ENCODE results near the gene CERS4. TPM values are rescaled to one million over a fixed set of nuclear protein-coding genes. Genes with fewer than 3 reads are reported as not detected.

Gene CERS4
- total and polyA plus RNA-seq, 2 experiments from 2014 or later, result 68.5 to 109 TPM

DNA sequence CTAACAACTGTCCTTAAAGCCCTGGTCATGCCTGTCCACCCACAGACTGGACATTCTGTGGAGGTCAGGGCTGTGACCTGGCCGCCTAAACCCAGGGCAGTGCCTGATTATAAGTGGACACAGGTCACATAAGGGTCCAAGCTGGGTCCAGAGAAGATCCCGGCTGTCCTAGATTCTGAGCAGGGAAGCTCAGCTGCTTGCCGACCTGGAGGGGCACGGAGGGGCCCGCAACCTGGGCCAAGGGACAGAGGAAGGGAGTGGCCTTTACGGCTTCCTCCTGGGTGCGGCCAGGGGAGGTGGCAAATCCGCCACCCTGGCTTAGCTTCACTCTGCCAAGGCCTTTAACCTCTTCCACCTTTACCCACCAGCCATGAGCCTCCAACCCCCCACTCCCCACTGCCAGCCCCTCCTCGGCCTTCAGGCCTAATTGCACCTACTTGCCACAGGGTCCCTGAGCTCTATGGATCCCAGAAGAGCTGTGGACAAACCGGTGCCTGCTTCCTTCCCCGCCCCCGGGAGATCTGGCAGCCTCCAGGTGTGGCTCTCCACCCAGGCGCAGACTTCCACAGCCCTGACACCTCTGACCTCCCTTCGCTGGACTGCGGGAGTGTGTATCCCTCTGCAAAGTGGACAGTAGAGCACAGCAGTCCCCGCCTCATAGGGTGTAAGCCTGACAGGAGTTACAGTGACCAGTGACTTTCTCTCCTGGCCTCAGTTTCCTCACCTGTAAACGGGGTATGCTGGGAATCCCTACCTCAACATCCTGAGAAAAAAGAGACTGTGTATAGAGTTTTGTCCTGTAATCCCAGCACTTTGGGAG is 97.3 kb downstream of the CERS4 start (continued):
- TF ChIP-seq, protein P1, sequence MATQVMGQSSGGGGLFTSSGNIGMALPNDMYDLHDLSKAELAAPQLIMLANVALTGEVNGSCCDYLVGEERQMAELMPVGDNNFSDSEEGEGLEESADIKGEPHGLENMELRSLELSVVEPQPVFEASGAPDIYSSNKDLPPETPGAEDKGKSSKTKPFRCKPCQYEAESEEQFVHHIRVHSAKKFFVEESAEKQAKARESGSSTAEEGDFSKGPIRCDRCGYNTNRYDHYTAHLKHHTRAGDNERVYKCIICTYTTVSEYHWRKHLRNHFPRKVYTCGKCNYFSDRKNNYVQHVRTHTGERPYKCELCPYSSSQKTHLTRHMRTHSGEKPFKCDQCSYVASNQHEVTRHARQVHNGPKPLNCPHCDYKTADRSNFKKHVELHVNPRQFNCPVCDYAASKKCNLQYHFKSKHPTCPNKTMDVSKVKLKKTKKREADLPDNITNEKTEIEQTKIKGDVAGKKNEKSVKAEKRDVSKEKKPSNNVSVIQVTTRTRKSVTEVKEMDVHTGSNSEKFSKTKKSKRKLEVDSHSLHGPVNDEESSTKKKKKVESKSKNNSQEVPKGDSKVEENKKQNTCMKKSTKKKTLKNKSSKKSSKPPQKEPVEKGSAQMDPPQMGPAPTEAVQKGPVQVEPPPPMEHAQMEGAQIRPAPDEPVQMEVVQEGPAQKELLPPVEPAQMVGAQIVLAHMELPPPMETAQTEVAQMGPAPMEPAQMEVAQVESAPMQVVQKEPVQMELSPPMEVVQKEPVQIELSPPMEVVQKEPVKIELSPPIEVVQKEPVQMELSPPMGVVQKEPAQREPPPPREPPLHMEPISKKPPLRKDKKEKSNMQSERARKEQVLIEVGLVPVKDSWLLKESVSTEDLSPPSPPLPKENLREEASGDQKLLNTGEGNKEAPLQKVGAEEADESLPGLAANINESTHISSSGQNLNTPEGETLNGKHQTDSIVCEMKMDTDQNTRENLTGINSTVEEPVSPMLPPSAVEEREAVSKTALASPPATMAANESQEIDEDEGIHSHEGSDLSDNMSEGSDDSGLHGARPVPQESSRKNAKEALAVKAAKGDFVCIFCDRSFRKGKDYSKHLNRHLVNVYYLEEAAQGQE (IDR thresholded peaks at IDR 0.05; ENCODE audit: unreplicated experiment), result no peak
- no peak for TF ChIP-seq POLR2AphosphoS5 (IDR thresholded peaks at IDR 0.05; ENCODE audit: low read depth)
- no peak for TF ChIP-seq EZH2phosphoT487 (IDR thresholded peaks at IDR 0.05; ENCODE audit: unreplicated experiment)
- TF ChIP-seq, protein P2, sequence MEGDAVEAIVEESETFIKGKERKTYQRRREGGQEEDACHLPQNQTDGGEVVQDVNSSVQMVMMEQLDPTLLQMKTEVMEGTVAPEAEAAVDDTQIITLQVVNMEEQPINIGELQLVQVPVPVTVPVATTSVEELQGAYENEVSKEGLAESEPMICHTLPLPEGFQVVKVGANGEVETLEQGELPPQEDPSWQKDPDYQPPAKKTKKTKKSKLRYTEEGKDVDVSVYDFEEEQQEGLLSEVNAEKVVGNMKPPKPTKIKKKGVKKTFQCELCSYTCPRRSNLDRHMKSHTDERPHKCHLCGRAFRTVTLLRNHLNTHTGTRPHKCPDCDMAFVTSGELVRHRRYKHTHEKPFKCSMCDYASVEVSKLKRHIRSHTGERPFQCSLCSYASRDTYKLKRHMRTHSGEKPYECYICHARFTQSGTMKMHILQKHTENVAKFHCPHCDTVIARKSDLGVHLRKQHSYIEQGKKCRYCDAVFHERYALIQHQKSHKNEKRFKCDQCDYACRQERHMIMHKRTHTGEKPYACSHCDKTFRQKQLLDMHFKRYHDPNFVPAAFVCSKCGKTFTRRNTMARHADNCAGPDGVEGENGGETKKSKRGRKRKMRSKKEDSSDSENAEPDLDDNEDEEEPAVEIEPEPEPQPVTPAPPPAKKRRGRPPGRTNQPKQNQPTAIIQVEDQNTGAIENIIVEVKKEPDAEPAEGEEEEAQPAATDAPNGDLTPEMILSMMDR (conservative IDR thresholded peaks at IDR 0.05; ENCODE audit: low read depth in 2 of 2), result no peak
- no peak for TF ChIP-seq CREB1 (CRISPR knock-in tag; IDR thresholded peaks at IDR 0.05; ENCODE audit: low read depth)

DNA sequence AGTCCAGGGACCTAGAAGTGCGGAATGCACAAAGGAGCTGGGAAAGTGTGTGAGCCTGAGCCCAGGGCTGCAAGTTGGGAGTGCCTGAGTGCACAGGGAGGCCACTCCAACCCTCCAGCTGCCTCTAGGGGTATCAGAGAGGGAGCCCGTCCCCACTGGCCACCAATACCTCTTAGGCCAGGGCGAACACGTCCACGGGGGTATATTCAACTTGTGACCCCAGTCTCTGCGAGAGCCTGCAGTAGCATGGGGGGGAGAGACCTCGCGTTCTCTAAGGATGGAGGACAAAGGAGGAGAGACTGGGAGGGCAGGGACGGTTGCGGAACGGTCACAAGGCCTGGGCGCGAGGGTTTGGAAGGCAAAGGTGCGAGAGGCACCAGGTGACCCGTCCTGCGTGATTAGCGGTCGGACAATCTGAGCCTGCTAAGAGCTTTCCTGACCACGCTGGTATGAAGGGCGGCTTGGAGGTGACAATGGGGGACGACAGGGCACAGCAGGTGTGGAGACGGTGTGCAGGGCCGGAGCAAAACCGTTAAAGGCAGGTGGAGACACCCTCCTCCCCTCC is 98.3 kb downstream of the CERS4 start:
- peaks cover 14% of the 10 kb centered on the region for H3F3A ChIP-seq (replicated peaks; ENCODE audit: low read depth)
- H3K9me2 ChIP-seq (ENCODE audit: insufficient read depth), result no peaks in the 10 kb centered on the region
- DNase-seq (ENCODE audit: low spot score) (peak; percentile 45), ATAC-seq (peak; percentile 34)
- peak overlapping the region; percentile 91 for H2AFZ ChIP-seq
- peaks cover 17% of the 10 kb centered on the region for H3K79me2 ChIP-seq (replicated peaks; ENCODE audit: insufficient read depth)
- H3K27ac Mint-ChIP-seq, result peak overlapping the region; percentile 92
- peak overlapping the region; percentile 74 for H3K4me2 ChIP-seq
- H3K4me1 Mint-ChIP-seq, result peaks cover 13% of the 10 kb centered on the region
- peak overlapping the region; percentile 90 for H3K4me3 Mint-ChIP-seq
- no peaks in the 10 kb centered on the region for H3K9me3 Mint-ChIP-seq
- peaks cover 2% of the 10 kb centered on the region; the same call in 1 of the 2 replicates for H4K20me1 ChIP-seq (replicated peaks; ENCODE audit: insufficient read depth)
- H3K27ac ChIP-seq (ENCODE audit: low read depth), result no peak overlapping the region
- no peaks in the 10 kb centered on the region; the same call in 1 of the 2 replicates for H3K36me3 ChIP-seq (ENCODE audit: insufficient read depth)
- peaks cover 14% of the 10 kb centered on the region for H3K27me3 Mint-ChIP-seq (ENCODE audit: insufficient read depth, low read depth, poor library complexity)
- H3K36me3 Mint-ChIP-seq (ENCODE audit: low read depth), result peaks cover 43% of the 10 kb centered on the region
- H3K27me3 ChIP-seq (ENCODE audit: insufficient read depth), result no peaks in the 10 kb centered on the region
- H3K4me1 ChIP-seq (ENCODE audit: insufficient read depth), result peaks cover 11% of the 10 kb centered on the region; the same call in 1 of the 2 replicates
- peak overlapping the region; percentile 91 for H3K4me3 ChIP-seq
- no peak for TF ChIP-seq EZH2 (IDR thresholded peaks at IDR 0.05; ENCODE audit: low read depth, unreplicated experiment)
- TF ChIP-seq, protein P1 (IDR thresholded peaks at IDR 0.05; ENCODE audit: unreplicated experiment), result no peak
- TF ChIP-seq, protein P3, sequence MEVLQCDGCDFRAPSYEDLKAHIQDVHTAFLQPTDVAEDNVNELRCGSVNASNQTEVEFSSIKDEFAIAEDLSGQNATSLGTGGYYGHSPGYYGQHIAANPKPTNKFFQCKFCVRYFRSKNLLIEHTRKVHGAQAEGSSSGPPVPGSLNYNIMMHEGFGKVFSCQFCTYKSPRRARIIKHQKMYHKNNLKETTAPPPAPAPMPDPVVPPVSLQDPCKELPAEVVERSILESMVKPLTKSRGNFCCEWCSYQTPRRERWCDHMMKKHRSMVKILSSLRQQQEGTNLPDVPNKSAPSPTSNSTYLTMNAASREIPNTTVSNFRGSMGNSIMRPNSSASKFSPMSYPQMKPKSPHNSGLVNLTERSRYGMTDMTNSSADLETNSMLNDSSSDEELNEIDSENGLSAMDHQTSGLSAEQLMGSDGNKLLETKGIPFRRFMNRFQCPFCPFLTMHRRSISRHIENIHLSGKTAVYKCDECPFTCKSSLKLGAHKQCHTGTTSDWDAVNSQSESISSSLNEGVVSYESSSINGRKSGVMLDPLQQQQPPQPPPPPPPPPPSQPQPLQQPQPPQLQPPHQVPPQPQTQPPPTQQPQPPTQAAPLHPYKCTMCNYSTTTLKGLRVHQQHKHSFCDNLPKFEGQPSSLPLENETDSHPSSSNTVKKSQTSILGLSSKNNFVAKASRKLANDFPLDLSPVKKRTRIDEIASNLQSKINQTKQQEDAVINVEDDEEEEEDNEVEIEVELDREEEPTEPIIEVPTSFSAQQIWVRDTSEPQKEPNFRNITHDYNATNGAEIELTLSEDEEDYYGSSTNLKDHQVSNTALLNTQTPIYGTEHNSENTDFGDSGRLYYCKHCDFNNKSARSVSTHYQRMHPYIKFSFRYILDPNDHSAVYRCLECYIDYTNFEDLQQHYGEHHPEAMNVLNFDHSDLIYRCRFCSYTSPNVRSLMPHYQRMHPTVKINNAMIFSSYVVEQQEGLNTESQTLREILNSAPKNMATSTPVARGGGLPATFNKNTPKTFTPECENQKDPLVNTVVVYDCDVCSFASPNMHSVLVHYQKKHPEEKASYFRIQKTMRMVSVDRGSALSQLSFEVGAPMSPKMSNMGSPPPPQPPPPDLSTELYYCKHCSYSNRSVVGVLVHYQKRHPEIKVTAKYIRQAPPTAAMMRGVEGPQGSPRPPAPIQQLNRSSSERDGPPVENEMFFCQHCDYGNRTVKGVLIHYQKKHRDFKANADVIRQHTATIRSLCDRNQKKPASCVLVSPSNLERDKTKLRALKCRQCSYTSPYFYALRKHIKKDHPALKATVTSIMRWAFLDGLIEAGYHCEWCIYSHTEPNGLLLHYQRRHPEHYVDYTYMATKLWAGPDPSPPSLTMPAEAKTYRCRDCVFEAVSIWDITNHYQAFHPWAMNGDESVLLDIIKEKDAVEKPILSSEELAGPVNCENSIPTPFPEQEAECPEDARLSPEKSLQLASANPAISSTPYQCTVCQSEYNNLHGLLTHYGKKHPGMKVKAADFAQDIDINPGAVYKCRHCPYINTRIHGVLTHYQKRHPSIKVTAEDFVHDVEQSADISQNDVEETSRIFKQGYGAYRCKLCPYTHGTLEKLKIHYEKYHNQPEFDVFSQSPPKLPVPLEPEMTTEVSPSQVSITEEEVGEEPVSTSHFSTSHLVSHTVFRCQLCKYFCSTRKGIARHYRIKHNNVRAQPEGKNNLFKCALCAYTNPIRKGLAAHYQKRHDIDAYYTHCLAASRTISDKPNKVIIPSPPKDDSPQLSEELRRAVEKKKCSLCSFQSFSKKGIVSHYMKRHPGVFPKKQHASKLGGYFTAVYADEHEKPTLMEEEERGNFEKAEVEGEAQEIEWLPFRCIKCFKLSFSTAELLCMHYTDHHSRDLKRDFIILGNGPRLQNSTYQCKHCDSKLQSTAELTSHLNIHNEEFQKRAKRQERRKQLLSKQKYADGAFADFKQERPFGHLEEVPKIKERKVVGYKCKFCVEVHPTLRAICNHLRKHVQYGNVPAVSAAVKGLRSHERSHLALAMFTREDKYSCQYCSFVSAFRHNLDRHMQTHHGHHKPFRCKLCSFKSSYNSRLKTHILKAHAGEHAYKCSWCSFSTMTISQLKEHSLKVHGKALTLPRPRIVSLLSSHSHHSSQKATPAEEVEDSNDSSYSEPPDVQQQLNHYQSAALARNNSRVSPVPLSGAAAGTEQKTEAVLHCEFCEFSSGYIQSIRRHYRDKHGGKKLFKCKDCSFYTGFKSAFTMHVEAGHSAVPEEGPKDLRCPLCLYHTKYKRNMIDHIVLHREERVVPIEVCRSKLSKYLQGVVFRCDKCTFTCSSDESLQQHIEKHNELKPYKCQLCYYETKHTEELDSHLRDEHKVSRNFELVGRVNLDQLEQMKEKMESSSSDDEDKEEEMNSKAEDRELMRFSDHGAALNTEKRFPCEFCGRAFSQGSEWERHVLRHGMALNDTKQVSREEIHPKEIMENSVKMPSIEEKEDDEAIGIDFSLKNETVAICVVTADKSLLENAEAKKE (CRISPR knock-in tag; IDR thresholded peaks at IDR 0.05), result no peak
